ENCODE results near the gene SELENOM. TPM values are rescaled to one million over a fixed set of nuclear protein-coding genes. Genes with fewer than 3 reads are reported as not detected.
A peak's percentile ranks its signal among the peaks of the same experiment; 100 is the strongest.

Gene SELENOM
- total RNA-seq, 1 donor from 2014 or later: 157 TPM

DNA sequence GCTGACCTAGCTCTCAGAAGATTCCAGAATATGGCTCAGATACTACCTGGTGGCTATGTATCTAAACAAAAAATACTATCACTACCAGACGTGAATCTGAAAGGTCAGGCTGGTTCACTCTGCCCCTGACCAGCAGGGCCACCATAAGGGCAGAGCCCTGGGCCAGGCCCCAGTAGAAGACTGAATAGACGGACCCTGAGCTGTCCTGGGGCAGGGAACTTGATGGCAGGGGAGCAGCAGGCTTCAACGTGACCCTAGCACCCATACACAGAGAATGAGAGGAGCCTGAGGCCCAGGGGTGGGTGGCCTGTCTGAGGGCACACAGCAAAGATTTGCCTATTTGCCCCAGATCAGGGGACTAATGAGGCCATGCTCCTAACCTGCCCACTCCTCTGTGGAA, 46.0 kb upstream of the SELENOM start:
- Histone ChIP-seq H3K9me3 (ENCODE audit: insufficient read depth, low read depth, low read length) (no peaks in the 10 kb centered on the region), H3K4me2 (ENCODE audit: low read length) (no peak overlapping the region), H3K9ac (ENCODE audit: low read length) (no peak overlapping the region), H3K79me2 (ENCODE audit: insufficient read depth, low read length) (no peaks in the 10 kb centered on the region), H3K27ac (ENCODE audit: low read depth, low read length) (no peak overlapping the region), H3K4me3 (ENCODE audit: insufficient read depth, low read depth, low read length) (no peak overlapping the region), H3K36me3 (ENCODE audit: insufficient read depth, low read length) (no peaks in the 10 kb centered on the region), H4K20me1 (ENCODE audit: insufficient read depth, low read length) (no peaks in the 10 kb centered on the region), H2AFZ (ENCODE audit: low read depth, low read length) (no peak overlapping the region), H3K4me1 (ENCODE audit: insufficient read depth, low read length) (peaks cover 13% of the 10 kb centered on the region), H3K27me3 (ENCODE audit: insufficient read depth, low read length) (no peaks in the 10 kb centered on the region)
- Mint-ChIP-seq H3K27ac (ENCODE audit: unreplicated experiment) (no peak overlapping the region), H3K4me1 (ENCODE audit: low read depth, unreplicated experiment) (peaks cover 5% of the 10 kb centered on the region), H3K27me3 (ENCODE audit: low read depth, unreplicated experiment) (peaks cover 13% of the 10 kb centered on the region), H3K9me3 (ENCODE audit: unreplicated experiment) (no peaks in the 10 kb centered on the region), H3K36me3 (ENCODE audit: low read depth, unreplicated experiment) (no peaks in the 10 kb centered on the region), H3K4me3 (ENCODE audit: unreplicated experiment) (no peak overlapping the region)
- FAIRE-seq: no peak
- TF ChIP-seq, protein P1, sequence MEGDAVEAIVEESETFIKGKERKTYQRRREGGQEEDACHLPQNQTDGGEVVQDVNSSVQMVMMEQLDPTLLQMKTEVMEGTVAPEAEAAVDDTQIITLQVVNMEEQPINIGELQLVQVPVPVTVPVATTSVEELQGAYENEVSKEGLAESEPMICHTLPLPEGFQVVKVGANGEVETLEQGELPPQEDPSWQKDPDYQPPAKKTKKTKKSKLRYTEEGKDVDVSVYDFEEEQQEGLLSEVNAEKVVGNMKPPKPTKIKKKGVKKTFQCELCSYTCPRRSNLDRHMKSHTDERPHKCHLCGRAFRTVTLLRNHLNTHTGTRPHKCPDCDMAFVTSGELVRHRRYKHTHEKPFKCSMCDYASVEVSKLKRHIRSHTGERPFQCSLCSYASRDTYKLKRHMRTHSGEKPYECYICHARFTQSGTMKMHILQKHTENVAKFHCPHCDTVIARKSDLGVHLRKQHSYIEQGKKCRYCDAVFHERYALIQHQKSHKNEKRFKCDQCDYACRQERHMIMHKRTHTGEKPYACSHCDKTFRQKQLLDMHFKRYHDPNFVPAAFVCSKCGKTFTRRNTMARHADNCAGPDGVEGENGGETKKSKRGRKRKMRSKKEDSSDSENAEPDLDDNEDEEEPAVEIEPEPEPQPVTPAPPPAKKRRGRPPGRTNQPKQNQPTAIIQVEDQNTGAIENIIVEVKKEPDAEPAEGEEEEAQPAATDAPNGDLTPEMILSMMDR (IDR thresholded peaks at IDR 0.05; ENCODE audit: insufficient read depth, low read depth, low read length): no peak
- TF ChIP-seq EZH2 (IDR thresholded peaks at IDR 0.05; ENCODE audit: insufficient read depth, low read length): no peak
- no peak for DNase-seq (ENCODE audit: low read depth)

DNA sequence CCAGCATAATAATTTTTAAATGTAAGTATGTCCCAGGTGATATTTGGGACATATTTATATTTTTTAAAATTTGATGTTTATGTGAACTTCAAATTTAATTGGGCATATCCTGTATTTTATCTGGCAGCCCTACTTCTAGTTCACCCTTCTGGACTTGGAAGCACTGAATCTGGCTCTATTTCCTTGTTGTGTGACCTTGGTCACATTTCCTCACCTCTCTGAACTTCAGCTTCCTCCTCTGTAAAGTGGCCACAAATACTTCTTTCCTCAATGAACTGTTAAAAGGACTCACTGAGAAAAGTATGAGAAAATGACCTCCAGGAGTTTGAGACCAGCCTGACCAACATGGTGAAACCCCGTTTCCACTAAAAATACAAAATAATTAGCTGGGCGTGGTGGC, 44.5 kb upstream of the SELENOM start:
- Histone ChIP-seq H3K27ac (ENCODE audit: low read depth, low read length) (no peak overlapping the region), H3K4me3 (ENCODE audit: insufficient read depth, low read depth, low read length) (no peak overlapping the region), H3K27me3 (ENCODE audit: insufficient read depth, low read length) (no peaks in the 10 kb centered on the region), H3K4me1 (ENCODE audit: insufficient read depth, low read length) (peaks cover 14% of the 10 kb centered on the region), H3K9me3 (ENCODE audit: insufficient read depth, low read depth, low read length) (no peaks in the 10 kb centered on the region), H3K4me2 (ENCODE audit: low read length) (no peak overlapping the region), H4K20me1 (ENCODE audit: insufficient read depth, low read length) (no peaks in the 10 kb centered on the region), H3K36me3 (ENCODE audit: insufficient read depth, low read length) (no peaks in the 10 kb centered on the region), H3K9ac (ENCODE audit: low read length) (no peak overlapping the region), H2AFZ (ENCODE audit: low read depth, low read length) (no peak overlapping the region), H3K79me2 (ENCODE audit: insufficient read depth, low read length) (no peaks in the 10 kb centered on the region)
- no peak for TF ChIP-seq EZH2 (IDR thresholded peaks at IDR 0.05; ENCODE audit: insufficient read depth, low read length)
- TF ChIP-seq, protein P1 (IDR thresholded peaks at IDR 0.05; ENCODE audit: insufficient read depth, low read depth, low read length): no peak
- peaks cover 8% of the 10 kb centered on the region for H3K27me3 Mint-ChIP-seq (ENCODE audit: low read depth, unreplicated experiment)
- H3K27ac Mint-ChIP-seq (ENCODE audit: unreplicated experiment): no peak overlapping the region
- no peak overlapping the region for H3K4me3 Mint-ChIP-seq (ENCODE audit: unreplicated experiment)
- no peaks in the 10 kb centered on the region for H3K36me3 Mint-ChIP-seq (ENCODE audit: low read depth, unreplicated experiment)
- peaks cover 7% of the 10 kb centered on the region for H3K9me3 Mint-ChIP-seq (ENCODE audit: unreplicated experiment)
- DNase-seq (ENCODE audit: low read depth): no peak
- peaks cover 5% of the 10 kb centered on the region for H3K4me1 Mint-ChIP-seq (ENCODE audit: low read depth, unreplicated experiment)
- FAIRE-seq: no peak

DNA sequence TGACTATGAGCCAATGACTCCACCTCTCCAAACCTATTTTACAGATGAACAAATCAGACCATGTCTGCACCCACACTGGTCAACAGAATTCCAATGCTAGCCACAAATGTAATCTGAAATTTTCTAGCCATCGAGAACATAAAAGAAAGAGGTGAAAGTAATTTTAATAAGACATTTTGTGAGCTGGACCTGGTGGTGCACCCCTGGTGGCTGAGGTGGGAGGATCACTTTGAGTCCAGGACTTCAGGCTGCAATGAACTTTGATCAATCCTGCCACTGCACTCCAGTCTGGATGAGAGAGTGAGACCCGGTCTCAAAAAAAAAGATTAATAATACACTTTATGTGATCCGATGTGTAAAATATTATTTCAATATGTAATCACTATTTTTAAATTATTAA, 43.2 kb upstream of the SELENOM start:
- Histone ChIP-seq H3K36me3 (ENCODE audit: insufficient read depth, low read length) (no peaks in the 10 kb centered on the region), H2AFZ (ENCODE audit: low read depth, low read length) (no peak overlapping the region), H3K4me3 (ENCODE audit: insufficient read depth, low read depth, low read length) (no peak overlapping the region), H4K20me1 (ENCODE audit: insufficient read depth, low read length) (no peaks in the 10 kb centered on the region), H3K9me3 (ENCODE audit: insufficient read depth, low read depth, low read length) (no peaks in the 10 kb centered on the region), H3K27me3 (ENCODE audit: insufficient read depth, low read length) (no peaks in the 10 kb centered on the region), H3K79me2 (ENCODE audit: insufficient read depth, low read length) (no peaks in the 10 kb centered on the region), H3K4me2 (ENCODE audit: low read length) (no peak overlapping the region), H3K27ac (ENCODE audit: low read depth, low read length) (no peak overlapping the region), H3K4me1 (ENCODE audit: insufficient read depth, low read length) (peaks cover 11% of the 10 kb centered on the region), H3K9ac (ENCODE audit: low read length) (no peak overlapping the region)
- peaks cover 8% of the 10 kb centered on the region for H3K27me3 Mint-ChIP-seq (ENCODE audit: low read depth, unreplicated experiment)
- no peak for TF ChIP-seq EZH2 (IDR thresholded peaks at IDR 0.05; ENCODE audit: insufficient read depth, low read length)
- TF ChIP-seq, protein P1 (IDR thresholded peaks at IDR 0.05; ENCODE audit: insufficient read depth, low read depth, low read length): peak; percentile 40
- no peak overlapping the region for H3K27ac Mint-ChIP-seq (ENCODE audit: unreplicated experiment)
- H3K4me3 Mint-ChIP-seq (ENCODE audit: unreplicated experiment): no peak overlapping the region
- peaks cover 3% of the 10 kb centered on the region for H3K4me1 Mint-ChIP-seq (ENCODE audit: low read depth, unreplicated experiment)
- DNase-seq (ENCODE audit: low read depth) (no peak), FAIRE-seq (no peak)
- peaks cover 8% of the 10 kb centered on the region for H3K9me3 Mint-ChIP-seq (ENCODE audit: unreplicated experiment)
- no peaks in the 10 kb centered on the region for H3K36me3 Mint-ChIP-seq (ENCODE audit: low read depth, unreplicated experiment)
